Body of pancreas (tissue), 4 donors: ENCODE measurements around the gene VPS26C.

ENCODE experiments used
- POLR2A ChIP-seq, 3 donors: fragments of 450-650 bp; IDR thresholded peaks; one replicate each; pipeline ENCODE4 v1.6.1; 2016; ENCODE audit warnings: antibody characterized with exemption in 3 of 3, mild to moderate bottlenecking in 2 of 3
- TF ChIP-seq, protein P1 (sequence below), 7 experiments: fragments of 450-650 bp in 4 of 7; fragments of 200-600 bp in 3 of 7; sonication (generic) in 3 of 7; IDR thresholded peaks; one replicate each; pipeline ENCODE4 v1.5.1; 2016 to 2019; ENCODE audit warnings: antibody characterized with exemption in 7 of 7

DNA sequence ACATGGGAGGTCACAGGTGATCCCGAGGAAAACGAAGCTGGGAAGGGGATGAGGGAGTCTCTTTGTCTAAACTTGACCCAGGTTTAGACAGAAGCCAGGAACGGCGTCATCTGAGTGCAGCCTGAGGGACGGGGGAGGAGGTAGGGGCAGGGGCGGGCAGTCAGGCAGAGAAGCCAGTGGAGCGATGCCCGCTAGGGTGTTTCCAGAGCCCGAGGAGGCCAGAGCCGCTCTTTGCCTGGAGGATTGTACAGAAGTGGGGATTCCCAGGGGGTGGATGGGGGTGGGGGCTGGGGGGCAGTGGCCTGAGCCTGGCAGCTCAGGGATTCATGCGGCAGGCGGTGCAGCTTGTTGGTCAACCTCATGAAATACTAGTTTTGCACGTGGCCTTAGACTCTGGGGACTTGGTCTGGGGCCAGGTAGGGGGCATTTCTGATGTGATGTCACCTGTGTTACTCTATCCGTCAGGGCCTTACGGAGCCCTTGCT is 58.4 kb downstream of the VPS26C start:
- TF ChIP-seq, protein P1, sequence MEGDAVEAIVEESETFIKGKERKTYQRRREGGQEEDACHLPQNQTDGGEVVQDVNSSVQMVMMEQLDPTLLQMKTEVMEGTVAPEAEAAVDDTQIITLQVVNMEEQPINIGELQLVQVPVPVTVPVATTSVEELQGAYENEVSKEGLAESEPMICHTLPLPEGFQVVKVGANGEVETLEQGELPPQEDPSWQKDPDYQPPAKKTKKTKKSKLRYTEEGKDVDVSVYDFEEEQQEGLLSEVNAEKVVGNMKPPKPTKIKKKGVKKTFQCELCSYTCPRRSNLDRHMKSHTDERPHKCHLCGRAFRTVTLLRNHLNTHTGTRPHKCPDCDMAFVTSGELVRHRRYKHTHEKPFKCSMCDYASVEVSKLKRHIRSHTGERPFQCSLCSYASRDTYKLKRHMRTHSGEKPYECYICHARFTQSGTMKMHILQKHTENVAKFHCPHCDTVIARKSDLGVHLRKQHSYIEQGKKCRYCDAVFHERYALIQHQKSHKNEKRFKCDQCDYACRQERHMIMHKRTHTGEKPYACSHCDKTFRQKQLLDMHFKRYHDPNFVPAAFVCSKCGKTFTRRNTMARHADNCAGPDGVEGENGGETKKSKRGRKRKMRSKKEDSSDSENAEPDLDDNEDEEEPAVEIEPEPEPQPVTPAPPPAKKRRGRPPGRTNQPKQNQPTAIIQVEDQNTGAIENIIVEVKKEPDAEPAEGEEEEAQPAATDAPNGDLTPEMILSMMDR (IDR thresholded peaks at IDR 0.05), result no peak
- no peak for TF ChIP-seq POLR2A (IDR thresholded peaks at IDR 0.05)
